ENCODE data around the gene ITGA6. TPM values are rescaled to one million over a fixed set of nuclear protein-coding genes. Genes with fewer than 3 reads are reported as not detected.

Gene ITGA6
- total RNA-seq, 6 donors from 2014 or later = 38.1 to 99.7 (median 57.9) TPM

DNA sequence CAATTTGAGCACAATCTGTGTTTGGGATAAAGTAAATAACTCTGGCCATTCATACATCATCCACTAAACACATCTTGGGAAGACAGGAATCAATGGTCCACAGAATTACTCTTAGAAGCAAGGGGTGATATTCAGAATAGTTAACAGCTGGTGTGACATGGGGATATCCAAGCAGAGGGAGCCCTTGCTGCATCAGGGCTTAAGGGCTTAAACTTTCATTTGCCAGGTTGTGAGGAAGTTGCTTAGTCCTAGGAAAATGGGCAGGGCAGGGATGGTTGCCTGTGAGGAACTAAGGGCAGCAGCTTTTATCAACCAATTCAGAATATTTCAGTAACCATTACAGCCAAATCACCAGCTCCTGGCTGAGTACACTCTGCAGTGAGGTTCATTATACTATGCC lies 2.0 kb upstream of the ITGA6 start:
- Histone ChIP-seq H3K4me3 (no peak overlapping the region), H3K4me1 (peaks cover 15 to 34% (median 21%) of the 10 kb centered on the region in 4 donors), H3K27ac (no peak overlapping the region), H3K36me3 (no peaks in the 10 kb centered on the region), H3K9me3 (no peaks in the 10 kb centered on the region), H3K27me3 (no peaks in the 10 kb centered on the region)
- TF ChIP-seq EP300 (IDR thresholded peaks at IDR 0.05) = no peak
- no peak for TF ChIP-seq POLR2AphosphoS5 (IDR thresholded peaks at IDR 0.05)
- TF ChIP-seq, protein P1, sequence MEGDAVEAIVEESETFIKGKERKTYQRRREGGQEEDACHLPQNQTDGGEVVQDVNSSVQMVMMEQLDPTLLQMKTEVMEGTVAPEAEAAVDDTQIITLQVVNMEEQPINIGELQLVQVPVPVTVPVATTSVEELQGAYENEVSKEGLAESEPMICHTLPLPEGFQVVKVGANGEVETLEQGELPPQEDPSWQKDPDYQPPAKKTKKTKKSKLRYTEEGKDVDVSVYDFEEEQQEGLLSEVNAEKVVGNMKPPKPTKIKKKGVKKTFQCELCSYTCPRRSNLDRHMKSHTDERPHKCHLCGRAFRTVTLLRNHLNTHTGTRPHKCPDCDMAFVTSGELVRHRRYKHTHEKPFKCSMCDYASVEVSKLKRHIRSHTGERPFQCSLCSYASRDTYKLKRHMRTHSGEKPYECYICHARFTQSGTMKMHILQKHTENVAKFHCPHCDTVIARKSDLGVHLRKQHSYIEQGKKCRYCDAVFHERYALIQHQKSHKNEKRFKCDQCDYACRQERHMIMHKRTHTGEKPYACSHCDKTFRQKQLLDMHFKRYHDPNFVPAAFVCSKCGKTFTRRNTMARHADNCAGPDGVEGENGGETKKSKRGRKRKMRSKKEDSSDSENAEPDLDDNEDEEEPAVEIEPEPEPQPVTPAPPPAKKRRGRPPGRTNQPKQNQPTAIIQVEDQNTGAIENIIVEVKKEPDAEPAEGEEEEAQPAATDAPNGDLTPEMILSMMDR (IDR thresholded peaks at IDR 0.05) = no peak
- no peak for DNase-seq
- ATAC-seq (ENCODE audit: low FRiP score in 2 of 2) = no peak

DNA sequence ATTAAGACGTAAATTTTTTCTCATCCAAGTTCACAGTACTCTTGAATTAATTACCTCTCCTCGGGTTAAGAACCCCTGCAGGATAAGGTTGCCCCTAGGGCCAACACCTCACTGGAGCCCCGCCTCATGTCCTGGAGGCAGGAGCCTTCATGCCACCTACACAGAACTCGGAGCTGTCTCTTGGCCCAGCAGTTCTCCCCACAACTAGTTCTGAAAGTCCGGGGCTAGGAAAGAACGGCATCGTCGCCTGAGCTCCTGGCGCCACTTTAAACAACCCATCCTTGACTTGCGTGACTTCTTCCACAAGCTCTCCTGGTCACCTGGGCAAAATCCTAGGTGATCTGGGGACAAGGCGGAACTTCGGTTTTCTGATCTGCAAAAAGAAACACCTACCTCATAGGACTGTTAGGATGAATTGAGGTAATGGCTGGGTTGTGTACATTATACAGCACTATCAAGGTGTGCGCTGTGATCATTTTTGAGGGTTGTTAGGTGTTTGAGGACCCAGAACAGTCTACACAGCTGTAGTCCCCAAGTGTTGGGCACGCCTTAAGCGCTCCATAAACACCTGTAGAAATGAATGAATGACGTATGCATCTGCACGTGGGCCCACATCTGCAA lies 641 bp upstream of the ITGA6 start:
- Histone ChIP-seq H3K36me3 (no peaks in the 10 kb centered on the region), H3K4me3 (peak overlapping the region; percentile 63 to 93 (median 84)), H3K4me1 (peaks cover 15 to 43% (median 26%) of the 10 kb centered on the region in 4 donors), H3K27ac (peak overlapping the region in 3 of 4 donors; percentile 80 to 83 (median 82)), H3K9me3 (no peaks in the 10 kb centered on the region), H3K27me3 (no peaks in the 10 kb centered on the region)
- ATAC-seq (ENCODE audit: low FRiP score in 2 of 2) (no peak), DNase-seq (no peak)
- WGBS, 2 donors = 73 to 84% methylated on average over 13 to 17 of the region's 17 CpGs
- TF ChIP-seq POLR2AphosphoS5 (IDR thresholded peaks at IDR 0.05) = no peak
- no peak for TF ChIP-seq EP300 (IDR thresholded peaks at IDR 0.05)
- no peak for TF ChIP-seq POLR2A (IDR thresholded peaks at IDR 0.05)
- TF ChIP-seq, protein P1 (IDR thresholded peaks at IDR 0.05) = no peak

GRCh38 chr2:172427990-172428831 lies 825 bp downstream of the ITGA6 start:
- peak; percentile 39 to 92 for DNase-seq
- Histone ChIP-seq H3K27me3 (no peaks in the 10 kb centered on the region), H3K27ac (peak overlapping the region; percentile 80 to 87 (median 82)), H3K9me3 (no peaks in the 10 kb centered on the region), H3K36me3 (no peaks in the 10 kb centered on the region), H3K4me3 (peak overlapping the region; percentile 63 to 93 (median 84)), H3K4me1 (peaks cover 15 to 43% (median 31%) of the 10 kb centered on the region in 4 donors)
- peak; percentile 73 to 84 for ATAC-seq (ENCODE audit: low FRiP score in 2 of 2)
- WGBS, 2 donors = 3 to 6% methylated on average over 33 to 36 of the region's 63 CpGs
- no peak for TF ChIP-seq POLR2A (IDR thresholded peaks at IDR 0.05)
- no peak for TF ChIP-seq POLR2AphosphoS5 (IDR thresholded peaks at IDR 0.05)
- TF ChIP-seq, protein P1 (IDR thresholded peaks at IDR 0.05) = no peak
- no peak for TF ChIP-seq EP300 (IDR thresholded peaks at IDR 0.05)

DNA sequence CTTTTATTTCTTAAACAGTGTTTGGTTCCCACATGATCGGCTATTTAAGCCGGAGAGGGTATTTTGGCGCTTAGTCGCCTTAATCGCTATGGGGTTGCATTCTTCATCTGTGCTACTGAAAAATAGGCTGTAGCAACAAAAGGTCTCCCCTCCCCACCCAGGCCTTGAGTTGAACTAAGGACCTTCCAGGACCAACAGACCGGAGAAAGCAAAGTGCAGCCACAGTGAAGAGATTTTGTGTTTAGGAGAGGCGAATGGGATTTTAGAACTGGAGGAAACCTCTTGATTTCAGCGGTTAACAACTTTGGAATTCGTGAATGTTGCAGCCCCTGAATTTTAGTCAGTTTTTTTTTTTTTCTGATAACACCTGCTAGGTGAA lies 1.4 kb downstream of the ITGA6 start:
- DNase-seq = no peak
- peak overlapping the region; percentile 80 to 87 (median 82) for H3K27ac ChIP-seq
- no peak for ATAC-seq (ENCODE audit: low FRiP score in 2 of 2)

More for the DNA sequence above, 1.4 kb downstream of the ITGA6 start:
- H3K4me1 ChIP-seq = peaks cover 15 to 45% (median 31%) of the 10 kb centered on the region in 4 donors
- H3K9me3 ChIP-seq = no peaks in the 10 kb centered on the region
- H3K4me3 ChIP-seq = peak overlapping the region; percentile 63 to 93 (median 84)
- H3K36me3 ChIP-seq = no peaks in the 10 kb centered on the region
- no peaks in the 10 kb centered on the region for H3K27me3 ChIP-seq
- WGBS, 2 donors = 12 to 18% methylated on average over 7 to 9 of the region's 9 CpGs
- TF ChIP-seq POLR2A (IDR thresholded peaks at IDR 0.05) (no peak), EP300 (IDR thresholded peaks at IDR 0.05) (no peak), POLR2AphosphoS5 (IDR thresholded peaks at IDR 0.05) (no peak)
- TF ChIP-seq, protein P1 (IDR thresholded peaks at IDR 0.05) = no peak

Data from upper lobe of left lung (tissue), 6 donors.